Stimulated activated CD8-positive, alpha-beta memory T cell treated with anti-CD3 and anti-CD28 coated beads, Interleukin-4, amount 100 ng/mL, for 48 hours (primary cell): ENCODE results near the gene OFD1.
A peak's percentile ranks its signal among the peaks of the same experiment; 100 is the strongest.

Source experiments
- DNase-seq: peaks from one replicate; pipeline ENCODE4 v3.0.0-alpha.2; 2020

The OFD1 gene

GRCh38 chrX:13756381-13756780 is 21.8 kb downstream of the OFD1 start:
- no peak for DNase-seq

DNA sequence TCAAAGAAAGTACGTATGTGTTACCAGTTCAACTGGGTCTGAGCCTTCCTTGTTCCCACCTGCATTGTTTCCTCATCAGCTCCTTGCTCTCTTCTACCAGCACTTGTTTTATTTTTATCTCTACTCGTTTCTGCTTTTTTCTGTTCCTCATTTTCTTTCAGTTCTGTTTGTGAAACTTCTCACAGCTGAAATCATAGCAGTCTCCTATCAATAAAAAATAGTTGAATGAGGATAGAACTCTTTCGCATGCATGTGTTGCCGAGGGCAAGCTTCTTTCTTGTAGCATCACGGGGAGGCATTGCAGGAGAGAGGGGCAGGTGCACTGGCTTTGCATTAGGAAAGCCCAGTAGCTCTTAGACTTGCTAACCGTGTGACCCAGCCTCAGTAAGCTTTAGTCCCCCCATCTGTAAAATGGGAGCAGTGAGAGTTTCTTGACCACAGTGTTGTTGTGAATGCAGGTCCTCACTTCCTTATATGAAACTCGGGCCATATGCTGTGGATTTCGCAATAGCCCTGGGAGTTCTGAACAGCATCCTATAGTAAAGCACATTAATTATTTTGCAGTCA is 24.7 kb downstream of the OFD1 start:
- no peak for DNase-seq

GRCh38 chrX:13760426-13760825 is 25.9 kb downstream of the OFD1 start:
- DNase-seq: no peak

- no peak for DNase-seq
Measured at GRCh38 chrX:13761606-13762414, 27.3 kb downstream of the OFD1 start.

- DNase-seq: no peak
Measured at GRCh38 chrX:13763489-13763888, 28.9 kb downstream of the OFD1 start.

GRCh38 chrX:13764281-13764680 is 29.7 kb downstream of the OFD1 start:
- no peak for DNase-seq

GRCh38 chrX:13764765-13765164 is 30.2 kb downstream of the OFD1 start:
- no peak for DNase-seq

DNA sequence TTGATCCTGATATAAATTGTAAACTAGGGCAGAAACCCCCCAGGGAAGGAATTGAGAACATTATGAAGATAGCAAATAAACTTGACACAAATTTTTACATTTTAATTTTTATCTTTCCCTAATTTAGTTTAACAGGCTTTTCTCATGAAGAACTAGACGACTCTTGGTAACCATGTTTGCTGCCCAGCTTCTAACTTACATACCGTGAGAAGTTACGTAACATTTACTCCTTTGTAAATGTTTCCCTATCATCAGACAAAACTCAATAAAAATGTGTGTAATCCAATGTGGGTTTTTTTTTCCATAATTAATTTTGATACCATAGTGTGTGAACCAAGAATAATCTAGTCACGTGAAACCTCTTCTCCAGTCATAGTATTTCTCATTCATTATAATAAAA is 34.4 kb downstream of the OFD1 start:
- DNase-seq: no peak

DNA sequence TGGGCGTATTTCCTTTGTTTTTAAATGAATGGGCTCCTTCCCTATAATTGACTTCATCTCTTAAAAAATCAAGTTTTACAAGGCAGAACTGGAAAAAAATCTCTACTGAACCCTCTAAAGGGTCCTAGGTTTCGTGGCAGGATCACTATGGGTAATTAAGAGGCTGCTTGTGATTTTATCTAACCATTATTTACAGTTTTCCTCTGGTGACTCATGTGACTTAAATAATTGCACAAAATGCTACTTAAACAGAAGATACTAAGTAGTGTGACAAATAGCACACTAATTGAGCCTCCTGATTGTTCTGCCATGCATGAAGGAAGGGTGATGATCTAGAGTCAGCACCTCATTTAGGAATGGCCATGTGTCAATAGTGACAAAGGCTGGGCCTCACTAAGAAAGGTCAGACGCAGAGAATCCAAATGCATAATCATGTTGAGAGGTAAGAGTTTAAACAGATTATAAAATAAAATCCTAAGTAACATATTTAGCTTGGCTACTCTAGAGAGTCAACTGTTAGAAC is 35.5 kb downstream of the OFD1 start:
- no peak for DNase-seq

DNA sequence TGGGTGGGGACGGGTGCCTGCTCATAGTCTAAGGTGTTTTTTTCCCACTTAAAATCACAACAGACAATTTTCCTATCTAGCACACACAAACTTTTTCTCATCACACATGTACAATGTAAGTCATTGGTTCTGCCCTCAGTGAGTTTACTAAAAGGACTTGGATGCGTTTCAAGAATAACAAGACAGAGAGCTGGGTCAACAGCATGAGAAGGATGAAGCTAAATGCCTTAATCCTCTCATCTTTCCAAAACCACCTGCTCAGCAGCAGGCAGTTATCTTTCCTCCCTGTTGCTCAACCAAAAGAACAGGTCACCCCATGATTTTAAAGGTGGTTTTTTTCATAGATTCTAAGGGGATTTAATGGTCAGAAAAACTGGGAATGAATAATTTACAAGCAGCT is 40.1 kb downstream of the OFD1 start:
- no peak for DNase-seq

GRCh38 chrX:13775837-13776236 is 41.3 kb downstream of the OFD1 start:
- no peak for DNase-seq

GRCh38 chrX:13776387-13776786 is 41.8 kb downstream of the OFD1 start:
- DNase-seq: no peak

- peak; percentile 23 for DNase-seq
Measured at GRCh38 chrX:13778916-13779315, 44.4 kb downstream of the OFD1 start.

DNA sequence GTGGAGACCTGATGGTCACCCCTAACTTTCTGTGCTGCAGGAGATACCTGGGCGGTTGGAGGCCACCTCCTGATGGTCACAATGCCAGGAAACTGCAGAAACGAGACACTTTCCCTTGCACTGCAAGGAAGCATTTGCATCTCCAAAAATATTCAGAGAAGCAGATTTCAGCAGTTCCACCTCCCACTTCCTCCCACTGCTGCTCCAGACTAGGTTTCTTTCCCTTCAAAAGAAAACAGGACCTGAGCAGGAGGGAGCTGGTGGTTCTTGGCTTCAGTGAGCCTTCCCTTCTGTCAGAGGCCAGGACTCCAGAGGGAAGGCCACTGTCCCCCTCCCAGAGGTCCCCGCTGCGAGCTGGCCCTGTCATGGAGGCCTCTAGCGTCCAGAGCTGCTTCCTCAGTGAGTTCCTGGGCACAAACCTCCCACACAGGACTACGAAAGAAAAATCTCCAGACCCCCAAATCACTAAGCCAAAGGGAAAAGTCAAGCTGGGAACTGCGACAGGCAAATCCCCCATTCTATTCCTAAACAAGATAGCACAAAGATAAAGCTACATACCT is 46.4 kb downstream of the OFD1 start:
- no peak for DNase-seq

DNA sequence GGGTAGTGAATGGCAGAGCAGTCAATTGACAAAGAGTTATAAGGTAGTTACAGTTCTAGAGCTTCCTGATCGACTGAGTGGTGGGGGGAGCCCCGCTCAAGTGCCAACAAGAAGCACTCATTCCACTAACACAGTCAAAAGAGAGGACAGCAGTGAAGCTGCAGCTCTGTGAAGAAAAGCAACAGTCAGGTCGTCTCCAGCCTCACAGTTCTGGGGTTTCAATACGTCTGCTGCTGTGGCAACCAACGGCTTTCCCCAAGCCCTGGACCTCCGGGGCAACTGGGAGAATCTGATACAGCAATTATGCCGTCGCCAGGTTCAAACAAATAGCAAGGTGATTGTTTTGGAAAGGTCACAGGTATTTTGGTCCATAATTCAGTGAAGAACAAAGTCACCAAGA is 51.5 kb downstream of the OFD1 start:
- no peak for DNase-seq

- no peak for DNase-seq
Measured at GRCh38 chrX:13790206-13791131, 55.9 kb downstream of the OFD1 start.

- DNase-seq: no peak
Measured at GRCh38 chrX:13791145-13791544, 56.6 kb downstream of the OFD1 start.

DNA sequence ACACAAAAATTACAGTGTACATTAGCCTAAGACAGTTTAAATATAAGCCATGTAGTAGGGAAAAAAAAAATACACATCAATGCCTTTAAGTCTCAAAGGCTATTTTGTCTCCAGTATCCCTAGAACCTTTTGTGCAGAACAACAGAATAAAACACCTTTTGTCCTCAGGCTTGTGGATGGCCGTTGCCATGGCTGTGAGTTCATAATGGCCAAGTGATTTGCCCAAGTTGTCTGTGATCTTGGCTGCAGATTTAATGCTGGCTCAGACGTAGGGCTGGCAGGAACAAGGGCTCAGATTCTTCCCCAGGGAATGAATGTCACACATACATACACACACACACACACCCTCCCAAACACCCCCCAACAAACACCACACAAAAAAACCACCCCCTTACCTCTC is 57.0 kb downstream of the OFD1 start:
- no peak for DNase-seq

- DNase-seq: no peak
Measured at GRCh38 chrX:13793897-13794296, 59.3 kb downstream of the OFD1 start.

DNA sequence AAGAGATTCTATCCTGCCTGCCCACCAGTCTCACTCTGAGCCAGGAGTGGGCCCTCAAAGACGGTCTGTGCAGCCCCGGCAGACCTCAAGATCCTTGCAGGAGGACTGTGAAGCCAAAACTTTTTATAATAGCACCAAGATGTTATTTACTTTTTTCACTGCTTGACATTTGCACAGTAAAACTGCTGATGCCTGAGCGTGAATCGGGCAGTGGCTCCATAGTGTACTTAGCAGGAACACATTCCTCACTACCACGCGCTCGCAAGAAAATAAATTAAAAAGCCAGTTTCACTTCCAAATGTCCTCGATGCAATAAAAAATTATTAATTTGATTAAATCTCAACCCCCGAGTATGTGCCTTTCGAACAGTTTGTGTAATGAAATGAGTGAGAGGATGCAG is 59.9 kb downstream of the OFD1 start:
- DNase-seq: no peak

- DNase-seq: no peak
Measured at GRCh38 chrX:13797512-13797911, 63.0 kb downstream of the OFD1 start.

- no peak for DNase-seq
Measured at GRCh38 chrX:13798184-13798583, 63.6 kb downstream of the OFD1 start.

GRCh38 chrX:13803116-13803515 is 68.6 kb downstream of the OFD1 start:
- no peak for DNase-seq
